Measurements from ENCODE around the gene IGSF6.
"Not testable (repeated sequence)": the region's sequence is repeated elsewhere in the genome, so short reads cannot be mapped to it uniquely, and the experiment has no call there.

IGSF6 gene

GRCh38 chr16:21629616-21630539 is 22.5 kb downstream of the IGSF6 start:
- DNase-seq (ENCODE audit: low spot score) = not testable (repeated sequence)

- no peak for DNase-seq (ENCODE audit: low spot score)
These were observed 23.6 kb downstream of the IGSF6 start for GRCh38 chr16:21628772-21629171.

DNA sequence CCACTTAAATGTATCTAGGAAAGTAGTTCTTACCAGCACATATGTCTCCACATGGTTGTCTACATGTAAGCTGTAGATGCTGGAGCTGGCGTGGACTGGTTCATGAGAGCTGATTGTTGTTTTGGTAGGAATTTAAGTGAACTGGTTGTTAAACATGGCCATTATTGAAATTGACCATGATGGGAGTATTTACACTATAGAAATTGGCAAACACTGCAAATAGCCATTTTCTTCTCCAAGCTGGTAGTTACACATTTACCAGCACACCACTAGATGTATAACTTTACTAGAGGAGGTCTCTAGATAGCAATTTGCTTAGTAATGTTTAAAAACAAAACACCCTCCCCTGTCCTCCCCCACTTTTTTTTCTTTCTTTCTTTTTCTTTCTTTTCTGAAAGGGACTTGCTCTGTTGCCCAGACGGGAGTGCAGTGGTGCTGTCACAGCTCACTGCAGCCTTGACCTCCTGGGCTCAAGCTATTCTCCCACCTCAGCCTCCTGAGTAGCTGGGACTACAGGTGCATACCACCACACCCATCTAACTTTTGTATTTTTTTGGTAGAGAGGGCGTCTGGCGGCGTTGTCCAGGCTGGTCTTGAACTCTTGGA is 24.2 kb downstream of the IGSF6 start:
- DNase-seq (ENCODE audit: low spot score) = no peak

- DNase-seq (ENCODE audit: low spot score) = no peak
These were observed 25.6 kb downstream of the IGSF6 start for GRCh38 chr16:21626659-21627277.

DNA sequence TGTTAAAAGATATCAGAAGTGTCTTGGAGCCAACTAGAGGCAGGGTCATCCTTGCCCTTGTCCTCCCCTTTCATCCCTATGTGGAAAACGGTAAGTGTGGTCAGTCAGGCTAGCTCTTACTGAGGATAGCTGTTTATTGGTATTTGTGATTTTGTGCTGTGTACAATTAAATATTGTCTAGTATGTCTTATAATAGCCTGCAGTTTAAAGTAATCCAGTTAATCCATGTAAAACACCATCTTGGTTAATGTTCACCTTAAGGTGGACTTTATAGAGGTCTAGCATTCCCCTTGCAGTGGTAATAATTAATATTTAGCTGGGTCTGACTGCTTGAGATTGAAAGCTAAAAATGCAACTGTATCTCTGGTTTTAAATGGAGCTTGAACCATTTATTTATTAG is 27.4 kb downstream of the IGSF6 start:
- DNase-seq (ENCODE audit: low spot score) = no peak

GRCh38 chr16:21622545-21622944 is 29.9 kb downstream of the IGSF6 start:
- no peak for DNase-seq (ENCODE audit: low spot score)

DNA sequence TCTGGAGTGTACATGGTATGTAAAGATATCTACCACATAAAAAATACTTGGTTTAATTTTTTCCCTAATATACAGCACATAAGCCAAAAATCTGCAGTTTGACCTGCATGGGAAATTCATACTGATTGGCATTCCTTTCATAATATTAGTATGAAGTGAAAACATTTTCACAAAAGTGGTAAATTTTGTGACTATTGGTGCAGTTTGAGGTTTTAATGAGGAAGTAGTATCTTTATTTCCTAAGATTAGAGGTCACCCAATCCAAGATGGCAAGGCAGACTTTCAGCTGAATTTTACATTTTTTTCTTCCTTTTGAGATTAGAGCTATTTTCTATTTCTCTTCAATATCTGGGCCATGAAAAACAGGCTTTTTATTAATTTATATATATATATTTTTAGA is 31.8 kb downstream of the IGSF6 start:
- no peak for DNase-seq (ENCODE audit: low spot score)

GRCh38 chr16:21619765-21620425 is 32.5 kb downstream of the IGSF6 start:
- no peak for DNase-seq (ENCODE audit: low spot score)

DNA sequence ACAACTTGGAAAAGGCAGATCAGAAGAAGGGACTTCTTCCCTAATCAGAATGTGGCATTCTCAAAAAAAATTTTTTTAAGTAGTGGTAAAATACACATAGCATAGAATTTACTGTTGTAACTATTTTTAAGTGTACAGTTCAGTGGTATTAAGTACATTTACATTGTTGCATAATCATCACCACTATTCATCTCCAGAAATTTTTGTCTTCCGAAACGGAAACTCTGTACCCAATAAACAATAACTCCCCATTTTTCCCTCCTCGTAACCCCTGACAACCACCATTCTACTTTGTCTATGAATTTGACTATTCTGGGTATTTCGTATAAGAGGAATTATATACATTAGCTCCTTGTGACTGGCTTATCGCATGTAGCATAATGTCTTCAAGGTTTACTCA is 34.1 kb downstream of the IGSF6 start:
- no peak for DNase-seq (ENCODE audit: low spot score)

DNA sequence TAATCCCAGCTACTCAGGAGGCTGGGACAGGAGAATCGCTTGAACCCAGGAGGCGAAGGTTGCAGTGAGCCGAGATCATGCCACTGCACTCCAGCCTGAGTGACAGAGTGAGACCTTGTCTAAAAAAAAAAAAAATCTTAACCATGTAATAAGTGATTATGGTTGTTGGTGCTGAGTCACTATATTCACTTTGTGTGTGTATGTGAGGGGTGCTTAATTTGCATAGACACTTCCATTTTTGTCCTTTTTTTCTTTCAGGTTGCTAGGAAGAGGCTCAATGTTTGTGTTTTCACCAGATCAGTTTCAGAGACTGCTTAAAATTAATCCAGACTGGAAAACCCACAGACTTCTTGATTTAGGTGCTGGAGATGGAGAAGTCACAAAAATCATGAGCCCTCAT is 34.8 kb downstream of the IGSF6 start:
- no peak for DNase-seq (ENCODE audit: low spot score)

DNA sequence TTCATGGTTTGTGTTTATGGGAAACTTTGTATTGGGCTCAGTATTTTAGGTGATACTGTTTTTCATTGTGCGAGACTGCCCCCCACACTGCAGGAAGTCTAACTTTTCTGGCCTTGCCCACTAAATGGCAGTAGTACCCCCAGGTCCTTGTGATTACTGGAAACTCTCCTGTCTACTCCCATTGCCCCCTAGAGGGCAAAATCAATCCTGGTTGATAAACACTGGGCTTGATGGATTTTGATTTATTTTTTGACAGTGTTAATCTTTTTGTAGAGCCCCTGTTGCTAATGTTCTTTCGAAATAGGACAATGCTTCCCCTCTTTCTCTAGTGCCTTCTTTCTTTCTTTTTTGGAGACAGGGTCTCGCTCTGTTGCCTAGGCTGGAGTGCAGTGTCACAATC is 37.5 kb downstream of the IGSF6 start:
- DNase-seq (ENCODE audit: low spot score) = no peak

GRCh38 chr16:21613781-21614180 is 38.6 kb downstream of the IGSF6 start:
- DNase-seq (ENCODE audit: low spot score) = no peak

GRCh38 chr16:21613361-21613760 is 39.0 kb downstream of the IGSF6 start:
- DNase-seq (ENCODE audit: low spot score) = no peak

- DNase-seq (ENCODE audit: low spot score) = no peak
These were observed 40.6 kb downstream of the IGSF6 start for GRCh38 chr16:21611556-21612384.

DNA sequence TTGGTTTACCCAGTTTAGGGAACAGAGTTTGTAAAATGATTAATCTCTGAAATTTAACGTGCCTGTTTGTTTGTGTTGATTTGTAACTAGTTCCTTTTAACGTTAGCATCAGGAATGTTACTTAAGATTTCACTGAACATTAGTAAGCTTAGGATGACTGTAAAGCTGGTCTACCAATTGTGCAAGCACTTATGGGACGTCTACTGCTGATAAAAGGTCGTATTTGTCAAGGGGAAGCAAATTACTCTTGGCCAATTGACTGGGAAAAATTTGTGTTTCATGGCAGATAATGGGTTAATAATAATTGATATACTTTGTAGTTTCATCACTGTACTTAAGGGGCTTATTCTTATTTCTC is 41.2 kb downstream of the IGSF6 start:
- DNase-seq (ENCODE audit: low spot score) = no peak

DNA sequence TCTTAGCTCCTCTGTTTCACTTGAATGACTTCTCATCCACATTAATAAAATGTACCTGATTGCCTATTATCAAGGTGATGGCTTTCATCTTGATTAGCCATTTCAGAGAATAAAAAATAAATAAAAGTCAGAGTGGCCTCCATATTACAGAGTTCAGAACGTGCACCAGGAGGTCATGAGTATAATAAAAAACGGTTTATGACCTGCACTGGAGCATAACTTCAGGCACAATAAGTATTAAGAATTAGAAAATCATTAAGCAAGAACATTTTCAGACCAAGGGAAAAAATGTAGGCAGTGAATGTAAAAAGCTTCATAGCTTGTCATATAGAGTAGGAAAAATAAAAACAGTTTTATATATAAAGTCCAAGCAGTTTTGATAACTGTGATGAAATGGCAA is 41.6 kb downstream of the IGSF6 start:
- no peak for DNase-seq (ENCODE audit: low spot score)

DNA sequence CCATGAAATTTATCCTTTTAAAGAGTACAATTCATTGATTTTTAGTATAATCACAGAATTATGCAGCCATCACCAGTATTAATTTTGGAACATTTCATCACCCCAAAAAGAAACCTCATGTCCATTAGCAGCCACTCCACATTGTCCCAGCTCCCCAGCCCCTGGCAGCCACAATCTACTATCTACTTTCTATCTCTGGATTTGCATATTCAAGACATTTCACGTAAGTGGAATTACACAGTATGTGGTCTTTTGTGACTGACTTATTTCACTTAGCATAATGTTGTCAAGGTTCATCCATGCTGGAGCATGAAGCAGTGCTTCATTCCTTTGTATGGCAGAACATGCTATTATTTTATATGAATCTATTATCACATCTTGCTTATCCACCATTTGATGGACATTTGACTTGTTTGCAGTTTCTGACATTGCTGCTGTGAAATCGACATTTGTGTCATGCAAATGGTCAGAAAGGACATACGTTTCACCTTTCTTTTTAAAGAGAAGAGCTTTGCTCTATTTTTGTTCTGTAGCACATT is 42.3 kb downstream of the IGSF6 start:
- no peak for DNase-seq (ENCODE audit: low spot score)

GRCh38 chr16:21608639-21609328 is 43.6 kb downstream of the IGSF6 start:
- DNase-seq (ENCODE audit: low spot score) = no peak

- not testable (repeated sequence) for DNase-seq (ENCODE audit: low spot score)
These were observed 46.6 kb downstream of the IGSF6 start for GRCh38 chr16:21605848-21606247.

DNA sequence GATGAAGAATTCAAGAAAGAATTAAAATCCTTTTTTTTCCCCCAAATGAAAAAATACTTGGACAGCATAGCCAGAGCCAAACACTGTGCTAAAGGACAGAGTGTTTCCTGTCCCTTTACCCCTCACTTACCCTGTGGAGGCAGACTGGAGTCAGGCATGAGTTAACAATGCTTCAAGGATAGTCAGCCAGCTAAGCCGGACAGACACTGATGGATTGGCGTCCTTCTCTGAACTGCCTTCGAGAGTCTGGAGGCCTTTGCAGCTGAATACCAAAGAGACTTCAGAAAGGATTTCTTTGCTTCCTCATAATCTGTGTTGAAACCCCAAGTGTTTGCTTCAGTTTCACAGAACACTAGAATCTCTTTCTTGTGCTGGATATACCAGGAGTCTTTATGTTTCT is 48.5 kb downstream of the IGSF6 start:
- no peak for DNase-seq (ENCODE audit: low spot score)

- no peak for DNase-seq (ENCODE audit: low spot score)
These were observed 49.6 kb downstream of the IGSF6 start for GRCh38 chr16:21602785-21603184.
